Measurements from ENCODE around the gene HPRT1. TPM values are rescaled to one million over a fixed set of nuclear protein-coding genes. Genes with fewer than 3 reads are reported as not detected.
"Not testable (repeated sequence)": the region's sequence is repeated elsewhere in the genome, so short reads cannot be mapped to it uniquely, and the experiment has no call there.

Gene HPRT1
- 10 to 100 TPM; 19.1 to 20.8 TPM for total RNA-seq
- long read RNA-seq, donor 1, partial matches to known transcripts, result 0 of 1 reads
- long read RNA-seq, donor 1, other reads (novel, unspliced or antisense), result 0 of 1 reads
- long read RNA-seq, donor 2, partial matches to known transcripts, result 0 of 4 reads
- long read RNA-seq, donor 2, other reads (novel, unspliced or antisense), result 0 of 4 reads

GRCh38 chrX:134460005-134460861 is at the start of gene HPRT1:
TSS of gene HPRT1 (plus strand) at chrX:134460165. CDS start at chrX:134460312, 147 bp downstream.
- intact Hi-C loops (cut with DNase I), result no loop called here
- DNase-seq (ENCODE audit: low spot score), result peak; percentile 95

GRCh38 chrX:134416087-134416486 is 43.9 kb upstream of the HPRT1 start:
- DNase-seq (ENCODE audit: low spot score), result no peak
- intact Hi-C loops (cut with DNase I), result no loop called here

GRCh38 chrX:134418317-134419113 is 41.5 kb upstream of the HPRT1 start:
- intact Hi-C loops (cut with DNase I), result no loop called here
- no peak for DNase-seq (ENCODE audit: low spot score)

GRCh38 chrX:134419784-134420183 is 40.2 kb upstream of the HPRT1 start:
- DNase-seq (ENCODE audit: low spot score), result no peak

GRCh38 chrX:134423606-134424005 is 36.4 kb upstream of the HPRT1 start:
- DNase-seq (ENCODE audit: low spot score), result no peak

More at GRCh38 chrX:134419784-134420183, 40.2 kb upstream of the HPRT1 start:
- intact Hi-C loops (cut with DNase I), result no loop called here

GRCh38 chrX:134426281-134426680 is 33.7 kb upstream of the HPRT1 start:
- no peak for DNase-seq (ENCODE audit: low spot score)
- intact Hi-C loops (cut with DNase I), result no loop called here

More at GRCh38 chrX:134423606-134424005, 36.4 kb upstream of the HPRT1 start:
- intact Hi-C loops (cut with DNase I), result no loop called here

- no peak for DNase-seq (ENCODE audit: low spot score)
- intact Hi-C loops (cut with DNase I), result no loop called here
These were observed 28.1 kb upstream of the HPRT1 start for GRCh38 chrX:134431894-134432293.

- intact Hi-C loops (cut with DNase I), result no loop called here
- no peak for DNase-seq (ENCODE audit: low spot score)
These were observed 24.1 kb upstream of the HPRT1 start for GRCh38 chrX:134435894-134436293.

GRCh38 chrX:134443020-134443419 is 16.9 kb upstream of the HPRT1 start:
- intact Hi-C loops (cut with DNase I), result no loop called here
- no peak for DNase-seq (ENCODE audit: low spot score)

GRCh38 chrX:134443461-134443860 is 16.5 kb upstream of the HPRT1 start:
- DNase-seq (ENCODE audit: low spot score), result no peak
- intact Hi-C loops (cut with DNase I), result no loop called here

- intact Hi-C loops (cut with DNase I), result no loop called here
These were observed 15.3 kb upstream of the HPRT1 start for GRCh38 chrX:134444681-134445080.

GRCh38 chrX:134452596-134452995 is 7.4 kb upstream of the HPRT1 start:
- intact Hi-C loops (cut with DNase I), result no loop called here
- DNase-seq (ENCODE audit: low spot score), result no peak

More at GRCh38 chrX:134444681-134445080, 15.3 kb upstream of the HPRT1 start:
- no peak for DNase-seq (ENCODE audit: low spot score)

GRCh38 chrX:134453631-134454030 is 6.3 kb upstream of the HPRT1 start:
- no peak for DNase-seq (ENCODE audit: low spot score)
- intact Hi-C loops (cut with DNase I), result no loop called here

- intact Hi-C loops (cut with DNase I), result no loop called here
These were observed 5.5 kb upstream of the HPRT1 start for GRCh38 chrX:134454506-134454905.

GRCh38 chrX:134457708-134458107 is 2.3 kb upstream of the HPRT1 start:
- intact Hi-C loops (cut with DNase I), result no loop called here
- DNase-seq (ENCODE audit: low spot score), result no peak

More at GRCh38 chrX:134454506-134454905, 5.5 kb upstream of the HPRT1 start:
- DNase-seq (ENCODE audit: low spot score), result no peak

GRCh38 chrX:134459683-134460004 is 321 bp upstream of the HPRT1 start:
- no peak for DNase-seq (ENCODE audit: low spot score)
- intact Hi-C loops (cut with DNase I), result no loop called here

GRCh38 chrX:134460862-134461220 is 876 bp downstream of the HPRT1 start:
- DNase-seq (ENCODE audit: low spot score), result no peak
- intact Hi-C loops (cut with DNase I), result no loop called here

- DNase-seq (ENCODE audit: low spot score), result no peak
- intact Hi-C loops (cut with DNase I), result no loop called here
These were observed 1.5 kb downstream of the HPRT1 start for GRCh38 chrX:134461437-134461836.

GRCh38 chrX:134462927-134463326 is 3.0 kb downstream of the HPRT1 start:
- no peak for DNase-seq (ENCODE audit: low spot score)
- intact Hi-C loops (cut with DNase I), result no loop called here

- intact Hi-C loops (cut with DNase I); DNase-seq (ENCODE audit: low spot score): not testable (repeated sequence)
These were observed 4.5 kb downstream of the HPRT1 start for GRCh38 chrX:134464453-134464852.
